GM21515 (cell line): ENCODE data around the gene SOX18.
"Not testable (repeated sequence)": the region's sequence is repeated elsewhere in the genome, so short reads cannot be mapped to it uniquely, and the experiment has no call there.

Experiments used
- ATAC-seq: cut with Tn5 transposase; IDR thresholded peaks from one replicate; pipeline ENCODE4 v1.9.1; 2021; ENCODE audit not compliant: unreplicated experiment

SOX18 gene

DNA sequence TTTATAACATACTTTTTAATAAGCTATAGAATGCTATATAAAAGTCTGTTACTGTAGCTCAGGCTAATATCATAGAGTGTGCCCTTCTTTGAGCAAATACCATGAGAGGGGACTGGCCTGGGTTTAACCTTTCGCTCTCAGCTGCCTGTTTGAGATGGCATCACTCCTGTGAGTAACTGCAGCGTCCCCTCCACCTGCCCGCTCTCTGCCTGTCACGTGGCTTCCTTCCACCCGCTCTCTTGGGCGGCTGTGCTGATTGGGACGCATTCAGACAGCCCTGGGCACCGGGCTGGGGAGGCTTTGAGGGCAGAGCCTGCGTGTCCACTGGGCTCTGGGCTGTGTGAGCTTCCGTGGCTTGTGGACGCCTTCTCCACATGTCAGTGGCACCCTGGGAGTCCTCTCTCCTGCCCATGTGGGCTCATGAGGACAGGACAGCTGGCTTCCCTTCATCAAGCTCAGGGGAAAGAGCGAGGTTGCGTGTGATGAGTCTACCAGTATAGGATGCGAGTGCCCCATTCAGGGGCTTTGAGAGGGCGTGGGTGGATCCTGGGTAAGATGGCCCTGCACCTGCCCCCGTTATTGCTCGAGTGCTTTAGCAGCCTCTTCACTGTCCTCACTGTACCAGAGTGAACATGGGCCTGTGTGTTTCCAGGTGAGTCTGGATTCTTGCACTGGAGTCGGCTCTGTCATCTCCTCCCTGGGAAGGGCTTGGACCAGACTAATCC lies 24.2 kb downstream of the SOX18 start:
- no peak for ATAC-seq

DNA sequence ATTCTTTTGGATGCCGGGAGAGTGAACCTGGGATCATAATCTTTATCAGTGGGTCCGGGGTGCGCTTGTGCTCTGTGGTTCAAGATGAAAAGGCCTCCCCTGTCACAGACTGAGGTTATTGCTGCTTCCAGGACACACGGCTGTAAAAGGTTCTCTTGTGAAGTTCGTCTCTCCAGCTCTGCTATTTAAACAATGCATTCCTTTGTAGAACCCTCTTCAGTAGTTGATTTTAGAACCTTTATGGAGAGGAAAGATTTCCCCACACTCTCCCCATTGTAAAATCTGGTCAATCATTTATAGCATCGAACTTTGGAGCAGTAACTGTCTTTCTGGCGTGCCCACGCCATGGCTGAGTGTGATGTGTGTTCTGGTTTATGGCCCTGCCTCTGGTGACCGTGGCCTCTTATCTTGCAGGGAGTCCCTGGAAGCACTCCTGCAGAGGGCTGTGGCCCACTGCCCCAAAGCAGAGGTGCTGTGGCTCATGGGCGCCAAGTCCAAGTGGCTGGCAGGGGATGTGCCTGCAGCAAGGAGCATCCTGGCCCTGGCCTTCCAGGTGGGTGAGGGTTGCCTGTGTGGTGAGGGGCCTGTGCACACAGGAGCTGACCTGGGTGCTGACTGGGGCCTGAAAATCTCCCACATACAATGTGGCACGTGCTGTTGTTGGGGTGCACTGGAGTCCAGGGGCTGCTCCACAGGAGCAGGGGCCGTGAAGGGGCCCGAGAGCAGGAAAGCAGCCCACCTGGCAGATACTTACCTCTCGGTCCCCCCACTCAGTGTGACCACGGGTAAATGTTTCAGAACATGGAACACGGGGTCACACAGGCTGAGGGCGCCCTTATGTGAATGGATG lies 25.1 kb downstream of the SOX18 start:
- ATAC-seq: no peak

DNA sequence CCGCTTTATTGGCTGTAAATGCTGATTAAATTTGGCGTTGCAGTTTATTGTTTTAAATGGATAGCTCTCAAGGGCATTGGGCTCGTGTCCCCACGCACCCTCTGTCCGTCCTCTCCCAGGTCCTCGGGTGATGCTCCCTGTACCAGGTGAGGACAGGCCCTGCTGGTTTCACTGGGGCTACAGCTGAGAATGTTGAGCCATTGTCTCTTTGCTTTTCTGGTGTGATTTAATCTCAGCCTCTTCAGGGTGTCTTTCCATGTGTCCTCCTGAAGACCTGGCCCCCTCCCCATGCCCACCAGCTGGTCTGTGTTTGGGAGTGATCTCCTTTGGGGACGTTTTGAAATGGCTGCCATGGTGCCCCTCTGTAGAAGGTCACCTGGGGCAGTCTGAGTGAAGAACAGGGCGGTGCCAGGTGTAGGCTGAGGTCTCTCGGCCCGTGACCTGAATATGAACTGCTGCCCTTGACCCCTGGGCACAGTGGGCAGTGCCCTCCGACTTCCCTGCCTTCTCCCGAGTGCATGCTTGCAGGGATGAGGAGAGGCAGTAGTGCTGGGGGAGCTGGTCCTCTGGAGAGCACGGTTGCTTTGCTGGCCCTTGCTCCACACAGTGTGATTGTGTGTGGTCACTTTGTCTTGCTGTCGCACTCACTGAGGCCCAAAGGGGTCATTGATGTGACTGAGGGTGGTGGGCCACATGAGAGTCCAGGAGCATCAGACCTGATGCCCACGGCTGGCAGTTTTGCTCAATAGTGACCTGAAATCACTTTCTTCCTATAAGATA lies 25.9 kb downstream of the SOX18 start:
- no peak for ATAC-seq

DNA sequence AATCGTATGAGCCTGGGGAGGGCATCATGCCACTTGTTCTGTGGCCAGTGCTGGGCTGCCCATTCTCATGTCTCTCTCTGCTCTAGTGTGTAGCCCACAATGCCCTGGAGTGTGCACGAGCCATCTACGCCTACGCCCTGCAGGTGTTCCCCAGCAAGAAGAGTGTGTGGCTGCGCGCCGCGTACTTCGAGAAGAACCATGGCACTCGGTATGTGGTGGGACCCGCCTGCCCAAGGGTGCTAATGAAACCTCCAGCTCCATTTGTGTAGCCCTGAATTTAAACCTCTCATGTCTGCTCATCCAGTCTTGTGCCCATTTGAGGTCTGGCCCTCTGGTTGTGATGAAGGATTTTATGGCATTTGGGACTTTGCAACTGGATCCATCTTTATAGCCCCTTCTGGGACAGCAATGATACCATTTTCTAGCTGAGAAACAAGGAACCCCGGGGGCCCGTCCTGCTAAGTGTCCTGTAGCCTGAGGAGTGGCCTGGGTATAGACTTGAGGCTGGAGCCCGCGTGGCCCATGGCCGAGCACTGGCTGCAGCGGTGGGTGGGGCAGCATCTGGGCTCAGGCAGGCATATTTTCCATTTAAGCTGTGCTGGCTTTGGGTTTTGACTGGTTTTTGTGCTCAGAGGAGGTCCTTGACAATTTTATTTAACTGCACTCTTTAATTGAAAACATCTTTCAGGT lies 26.6 kb downstream of the SOX18 start:
- ATAC-seq: no peak

DNA sequence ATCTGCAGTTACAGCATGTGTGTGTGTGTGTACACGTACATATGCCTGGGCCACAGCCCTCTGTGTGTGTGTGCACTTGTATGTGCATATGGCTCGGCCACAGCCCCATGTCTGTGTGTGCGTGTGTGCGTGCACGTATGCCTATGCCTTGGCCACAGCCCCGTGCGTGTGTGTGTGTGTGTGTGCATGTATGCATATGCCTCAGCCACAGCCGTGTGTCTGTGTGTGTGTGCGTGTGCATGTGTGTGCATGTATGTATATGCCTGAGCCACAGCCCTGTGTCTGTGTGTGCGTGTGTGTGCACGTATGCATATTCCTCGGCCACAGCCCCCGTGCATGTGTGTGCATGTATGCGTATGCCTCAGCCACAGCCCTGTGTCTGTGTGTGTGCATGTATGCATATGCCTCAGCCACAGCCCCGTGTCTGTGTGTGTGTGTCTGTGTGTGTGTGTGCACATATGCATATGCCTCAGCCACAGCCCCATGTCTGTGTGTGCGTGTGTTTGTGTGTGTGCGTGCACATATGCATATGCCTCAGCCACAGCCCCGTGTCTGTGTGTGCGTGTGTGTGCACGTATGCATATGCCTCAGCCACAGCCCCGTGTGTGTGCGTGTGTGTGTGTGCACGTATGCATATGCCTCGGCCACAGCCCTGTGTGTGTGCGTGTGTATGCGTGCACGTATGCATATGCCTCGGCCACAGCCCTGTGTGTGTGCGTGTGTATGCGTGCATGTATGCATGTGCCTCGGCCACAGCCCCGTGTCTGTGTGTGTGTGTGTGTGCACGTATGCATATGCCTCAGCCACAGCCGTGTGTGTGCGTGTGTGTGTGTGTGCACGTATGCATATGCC lies 28.1 kb downstream of the SOX18 start:
- no peak for ATAC-seq

DNA sequence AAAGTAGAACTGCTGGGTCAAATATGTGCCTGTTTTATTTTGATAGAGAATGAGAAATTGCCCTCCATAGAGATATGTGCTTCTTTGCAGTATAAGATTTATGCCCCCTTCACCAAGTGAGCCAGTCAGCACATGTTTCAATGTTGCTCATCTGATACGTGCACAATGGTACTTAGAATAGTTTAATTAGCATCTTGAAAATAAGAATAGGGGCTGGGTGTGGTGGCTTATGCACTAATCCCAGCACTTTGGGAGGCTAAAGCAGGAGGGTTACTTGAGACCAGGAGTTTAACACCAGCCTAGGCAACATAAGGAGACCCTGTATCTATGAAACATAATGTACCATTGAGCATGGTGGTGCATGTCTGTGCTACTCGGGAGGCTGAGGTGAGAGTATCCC lies 33.8 kb downstream of the SOX18 start:
- no peak for ATAC-seq

- not testable (repeated sequence) for ATAC-seq
Measured at GRCh38 chr20:64012385-64013154, 36.9 kb downstream of the SOX18 start.

DNA sequence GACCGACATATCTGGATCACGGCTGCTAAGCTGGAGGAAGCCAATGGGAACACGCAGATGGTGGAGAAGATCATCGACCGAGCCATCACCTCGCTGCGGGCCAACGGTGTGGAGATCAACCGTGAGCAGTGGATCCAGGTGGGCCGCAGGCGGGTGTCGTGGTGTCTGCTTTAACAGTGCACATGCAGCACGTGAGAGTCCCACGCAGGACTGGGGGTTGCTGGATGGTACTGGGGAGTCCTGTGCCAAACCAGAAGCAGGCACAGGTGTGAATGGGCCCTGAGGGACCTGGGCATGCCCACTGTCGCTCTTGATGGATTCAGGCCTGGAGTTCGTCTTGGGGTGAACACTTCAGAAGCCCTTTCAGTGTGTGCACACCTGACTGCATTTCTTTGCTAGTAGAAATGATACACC lies 38.1 kb downstream of the SOX18 start:
- no peak for ATAC-seq

- ATAC-seq: no peak
Measured at GRCh38 chr20:64010711-64011237, 38.7 kb downstream of the SOX18 start.

GRCh38 chr20:64009811-64010387 lies 39.5 kb downstream of the SOX18 start:
- no peak for ATAC-seq

GRCh38 chr20:64006902-64007301 lies 42.5 kb downstream of the SOX18 start:
- ATAC-seq: no peak

DNA sequence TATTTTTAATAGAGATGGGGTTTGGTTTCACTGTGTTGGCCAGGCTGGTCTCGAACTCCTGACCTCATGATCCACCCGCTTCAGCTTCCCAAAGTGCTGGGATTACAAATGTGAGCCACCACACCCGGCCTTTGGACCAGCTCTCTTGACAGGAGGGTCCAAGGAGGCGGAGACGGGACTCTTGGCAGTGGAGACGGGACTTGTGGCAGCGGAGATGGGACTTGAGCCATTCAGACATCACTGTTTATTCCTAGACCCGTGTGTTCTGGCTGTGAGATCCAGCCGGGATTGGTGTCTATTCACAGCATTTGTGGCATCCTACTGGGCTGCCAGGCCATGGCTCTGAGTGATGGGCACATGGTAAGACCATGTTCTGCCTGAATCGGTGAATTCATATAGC lies 42.9 kb downstream of the SOX18 start:
- no peak for ATAC-seq

DNA sequence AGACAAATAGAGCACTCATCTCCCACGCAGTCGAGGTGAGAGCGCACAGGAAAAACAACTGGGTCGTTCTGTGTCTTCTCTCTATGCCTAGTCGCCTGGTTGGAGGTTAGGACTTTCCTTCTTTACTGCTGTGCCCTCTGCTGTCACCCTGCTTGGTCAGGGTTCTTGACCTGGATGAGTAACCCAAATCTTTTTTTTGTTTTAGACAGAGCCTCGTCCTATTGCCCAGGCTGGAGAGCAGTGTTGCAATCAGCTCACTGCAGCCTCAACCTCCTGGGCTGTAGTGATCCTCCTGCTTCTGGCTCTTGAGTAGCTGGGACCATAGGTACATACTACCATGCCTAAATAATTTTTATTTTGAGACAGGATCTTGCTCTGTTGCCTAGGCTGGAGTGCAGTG lies 44.0 kb downstream of the SOX18 start:
- no peak for ATAC-seq

- ATAC-seq: no peak
Measured at GRCh38 chr20:64003960-64004725, 45.3 kb downstream of the SOX18 start.

DNA sequence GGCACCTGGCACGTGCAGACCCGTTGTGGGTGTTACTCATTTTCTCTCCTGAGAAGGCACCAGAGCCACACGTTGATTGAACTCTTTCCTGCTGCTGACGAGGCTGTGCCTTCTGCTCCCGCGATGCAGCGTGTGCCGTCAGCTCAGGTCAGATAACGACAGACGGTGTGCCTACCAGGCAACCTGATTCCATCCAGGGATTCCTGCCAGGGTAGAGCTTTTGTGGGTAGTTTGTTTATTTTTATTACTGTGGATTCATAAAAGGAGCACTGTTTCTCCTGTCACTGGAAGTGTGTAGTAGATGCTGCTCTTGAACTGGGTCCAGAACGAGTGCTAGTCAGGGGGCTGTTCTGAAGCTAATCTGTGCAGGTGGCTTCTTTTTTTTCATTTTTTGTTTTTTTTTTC lies 47.8 kb downstream of the SOX18 start:
- ATAC-seq: no peak

- ATAC-seq: no peak
Measured at GRCh38 chr20:64000906-64001305, 48.5 kb downstream of the SOX18 start.
